HepG2 (cell line): ENCODE results near the gene B3GALNT2. TPM values are rescaled to one million over a fixed set of nuclear protein-coding genes. Genes with fewer than 3 reads are reported as not detected.

Experiments used
- ATAC-seq: fragments of 200-7000 bp; cut with Tn5 transposase; 3 replicates; pipeline ENCODE4 v1.9.1; 2020; ENCODE audit warnings: mild to moderate bottlenecking, moderate library complexity
- BruUV-seq: library from RNA; stranded (reverse); fragments of 400-500 nt; replicated peaks from 2 replicates; lab custom pipeline; 2021; lab: Mats Ljungman, UMichigan
- CTCF ChIA-PET: fragments of 300-600 bp; formaldehyde crosslinking; extraction: SDS; loops from one replicate; lab custom pipeline; 2021; ENCODE audit warnings: low total read pairs, inconsistent platforms, low intra/inter-chr PET ratio; lab: Yijun Ruan, JAX
- POLR2A ChIA-PET: fragments of 350-600 bp; sonication (Branson Sonifier 250); formaldehyde crosslinking; loops from one replicate; lab custom pipeline; 2020; ENCODE audit warnings: antibody characterized with exemption, inconsistent platforms; lab: Yijun Ruan, JAX
- DNase-seq: peaks from one replicate; pipeline ENCODE4 v3.0.0-alpha.2; 2015; ENCODE audit warnings: low spot score
- FAIRE-seq: peaks from 3 replicates; lab custom pipeline; 2011; peaks lifted over from hg19 to GRCh38; lab: Jason Lieb, UNC
- H2AFZ ChIP-seq: one replicate; pipeline ENCODE4 v1.6.1; 2011; ENCODE audit warnings: low read length, inconsistent platforms
- H3K27ac ChIP-seq: fragments of 300-600 bp; 3 replicates; pipeline ENCODE4 v1.8.0; 2011; ENCODE audit warnings: mixed run types, mild to moderate bottlenecking, mixed read lengths, low read length, inconsistent platforms; ENCODE audit not compliant: insufficient read depth; ENCODE audit errors: extremely low read length
- H3K27me3 ChIP-seq, 2 experiments: fragments of 200-600 bp in 1 of 2; 2 replicates in 1 of 2; 3 replicates in 1 of 2; pipeline versions ENCODE4 v1.6.0 to v1.8.0; 2011; ENCODE audit warnings: low read length in 2 of 2, mild to moderate bottlenecking in 2 of 2, moderate library complexity in 2 of 2, inconsistent platforms in 1 of 2; ENCODE audit not compliant: insufficient read depth in 2 of 2, control insufficient read depth in 1 of 2
- H3K36me3 ChIP-seq, 2 experiments: fragments of 200-600 bp in 1 of 2; replicated peaks in 1 of 2; 2 replicates in 1 of 2; 3 replicates in 1 of 2; pipeline versions ENCODE4 v1.5.1 to v1.8.0; 2011; ENCODE audit warnings: low read length in 2 of 2, inconsistent platforms in 1 of 2; ENCODE audit not compliant: insufficient read depth in 2 of 2, control insufficient read depth in 1 of 2
- H3K4me1 ChIP-seq: 2 replicates; pipeline ENCODE4 v1.5.1; 2012; ENCODE audit warnings: low read length, inconsistent platforms; ENCODE audit not compliant: insufficient read depth
- H3K4me2 ChIP-seq: 2 replicates; pipeline ENCODE4 v1.6.0; 2011; ENCODE audit warnings: low read depth, low read length, inconsistent platforms
- H3K4me3 ChIP-seq, 3 experiments: fragments of 200-600 bp in 1 of 3; sonication (generic), shearing (Covaris generic) in 1 of 3; replicated peaks in 1 of 3; 2 replicates each; pipeline ENCODE4 v1.5.1; 2011 to 2016; ENCODE audit warnings: low read length in 3 of 3, inconsistent platforms in 2 of 3, low read depth in 2 of 3, mild to moderate bottlenecking in 2 of 3, control low read depth in 1 of 3, mixed read lengths in 1 of 3; ENCODE audit not compliant: insufficient read depth in 1 of 3
- H3K79me2 ChIP-seq: one replicate; pipeline ENCODE4 v1.6.1; 2011; ENCODE audit warnings: low read length, inconsistent platforms; ENCODE audit not compliant: insufficient read depth
- H3K9ac ChIP-seq: 2 replicates; pipeline ENCODE4 v1.6.0; 2011; ENCODE audit warnings: mild to moderate bottlenecking, low read depth, low read length, inconsistent platforms; ENCODE audit not compliant: insufficient read depth
- H3K9me3 ChIP-seq: 2 replicates; pipeline ENCODE4 v1.5.1; 2012; ENCODE audit warnings: mild to moderate bottlenecking, low read length
- H4K20me1 ChIP-seq: 2 replicates; pipeline ENCODE4 v1.6.0; 2011; ENCODE audit warnings: inconsistent platforms, mild to moderate bottlenecking, low read length, moderate library complexity; ENCODE audit not compliant: insufficient read depth
- CENPBD1 ChIP-seq: sonication (generic); formaldehyde crosslinking; IDR thresholded peaks from 2 replicates; pipeline ENCODE4 v1.8.0; 2022; ENCODE audit warnings: missing genetic modification reagents, low read depth, mild to moderate bottlenecking, borderline replicate concordance
- CREM ChIP-seq, 2 experiments: sonication (generic) in 1 of 2; formaldehyde crosslinking in 1 of 2; IDR thresholded peaks; 2 replicates each; pipeline versions ENCODE4 v1.4.0 to v1.6.1; 2016 to 2020; ENCODE audit warnings: antibody characterized with exemption in 1 of 2, mild to moderate bottlenecking in 1 of 2, missing genetic modification reagents in 1 of 2
- HINFP ChIP-seq: sonication (generic); formaldehyde crosslinking; IDR thresholded peaks from 2 replicates; pipeline ENCODE4 v1.4.0; 2020; ENCODE audit warnings: low read depth, mild to moderate bottlenecking, missing genetic modification reagents
- HNF4A ChIP-seq: sonication (generic); formaldehyde crosslinking; IDR thresholded peaks from 2 replicates; pipeline ENCODE4 v1.4.0; 2020; ENCODE audit warnings: missing genetic modification reagents
- HNRNPUL1 ChIP-seq: fragments of 200-400 bp; formaldehyde crosslinking; IDR thresholded peaks from 2 replicates; pipeline ENCODE4 v1.6.1; 2017; ENCODE audit warnings: low read depth, mild to moderate bottlenecking, low read length, moderate library complexity
- IRX3 ChIP-seq: sonication (generic); formaldehyde crosslinking; IDR thresholded peaks from 2 replicates; pipeline ENCODE4 v1.8.1; 2023; ENCODE audit warnings: mild to moderate bottlenecking, low read depth, missing genetic modification reagents, borderline replicate concordance
- KLF13 ChIP-seq: sonication (generic); formaldehyde crosslinking; IDR thresholded peaks from 2 replicates; pipeline ENCODE4 v1.4.0; 2020; ENCODE audit warnings: mild to moderate bottlenecking, missing genetic modification reagents
- MAFF ChIP-seq: IDR thresholded peaks from 2 replicates; pipeline ENCODE4 v1.6.1; 2011; ENCODE audit warnings: low read depth, low read length, improper control_type of control experiment
- NR0B2 ChIP-seq: sonication (generic); formaldehyde crosslinking; IDR thresholded peaks from 2 replicates; pipeline ENCODE4 v1.4.0; 2020; ENCODE audit warnings: mild to moderate bottlenecking, missing genetic modification reagents
- NR1H2 ChIP-seq: sonication (generic); formaldehyde crosslinking; IDR thresholded peaks from 2 replicates; pipeline ENCODE4 v1.8.1; 2022; ENCODE audit warnings: low read depth, missing genetic modification reagents, borderline replicate concordance
- PHF5A ChIP-seq: IDR thresholded peaks from one replicate; pipeline ENCODE4 v1.6.1; 2018; ENCODE audit warnings: low read depth, missing genetic modification reagents; ENCODE audit not compliant: unreplicated experiment
- PHF8 ChIP-seq: sonication (generic); formaldehyde crosslinking; IDR thresholded peaks from 2 replicates; pipeline ENCODE4 v1.5.0; 2020; ENCODE audit warnings: missing genetic modification reagents
- RBM39 ChIP-seq: fragments of 200-400 bp; formaldehyde crosslinking; IDR thresholded peaks from one replicate; pipeline ENCODE4 v1.6.1; 2018; ENCODE audit warnings: antibody characterized with exemption, mild to moderate bottlenecking, low read depth, low read length; ENCODE audit not compliant: poor library complexity, severe bottlenecking
- SOX13 ChIP-seq, 3 experiments: fragments of 450-650 bp in 1 of 3; sonication (generic) in 1 of 3; formaldehyde crosslinking in 1 of 3; IDR thresholded peaks in 2 of 3; conservative IDR thresholded peaks in 1 of 3; 2 replicates each; pipeline versions ENCODE4 v1.5.0 to v1.6.1; 2016 to 2020; ENCODE audit warnings: antibody characterized with exemption in 1 of 3, mild to moderate bottlenecking in 1 of 3, missing compliant biosample characterization in 1 of 3, missing genetic modification reagents in 1 of 3, moderate library complexity in 1 of 3
- SOX6 ChIP-seq, 2 experiments: fragments of 450-650 bp in 1 of 2; sonication (generic) in 1 of 2; formaldehyde crosslinking in 1 of 2; IDR thresholded peaks; 2 replicates each; pipeline versions ENCODE4 v1.4.0 to v1.6.1; 2017 to 2020; ENCODE audit warnings: antibody characterized with exemption in 1 of 2, mild to moderate bottlenecking in 1 of 2, missing genetic modification reagents in 1 of 2
- U2AF1 ChIP-seq: fragments of 200-400 bp; formaldehyde crosslinking; optimal IDR thresholded peaks from 2 replicates; pipeline ENCODE3; 2017; ENCODE audit warnings: mild to moderate bottlenecking, low read depth, low read length
- ZBTB21 ChIP-seq: sonication (generic); formaldehyde crosslinking; IDR thresholded peaks from 2 replicates; pipeline ENCODE4 v1.4.0; 2020; ENCODE audit warnings: missing genetic modification reagents
- ZNF12 ChIP-seq: sonication (generic); formaldehyde crosslinking; IDR thresholded peaks from 2 replicates; pipeline ENCODE4 v1.5.0; 2020; ENCODE audit warnings: missing genetic modification reagents
- ZNF615 ChIP-seq: sonication (generic); formaldehyde crosslinking; IDR thresholded peaks from 2 replicates; pipeline ENCODE4 v1.5.0; 2020; ENCODE audit warnings: mild to moderate bottlenecking, missing genetic modification reagents, borderline replicate concordance
- ZNF678 ChIP-seq: sonication (generic); formaldehyde crosslinking; IDR thresholded peaks from 2 replicates; pipeline ENCODE4 v1.4.0; 2020; ENCODE audit warnings: mild to moderate bottlenecking, missing genetic modification reagents
- ZNF749 ChIP-seq: sonication (generic); formaldehyde crosslinking; IDR thresholded peaks from 2 replicates; pipeline ENCODE4 v1.8.0; 2022; ENCODE audit warnings: mild to moderate bottlenecking, missing genetic modification reagents, moderate library complexity, borderline replicate concordance
- ZSCAN9 ChIP-seq: IDR thresholded peaks from 2 replicates; pipeline ENCODE4 v1.6.1; 2016; ENCODE audit warnings: borderline replicate concordance
- WGBS: methylation state at CpG from one replicate; pipeline ENCODE4 v1.1.6; 2017; ENCODE audit warnings: low lambda C conversion rate; 5-methylcytosine and 5-hydroxymethylcytosine counted together
- in situ Hi-C: cut with HindIII; loops from 2 replicates; pipeline ENCODE4 v1.10.0; 2017; ENCODE audit warnings: low pct_unique_long_range_greater_than_20kb; ENCODE audit not compliant: extremely low pct_ligation_motif_present
- intact Hi-C: fragments of 100-400 bp; cut with micrococcal nuclease; formaldehyde crosslinking; loops from one replicate; pipeline ENCODE4 v1.10.0; 2022; ENCODE audit not compliant: unreplicated experiment
- polyA plus RNA-seq, 8 experiments: library from polyadenylated mRNA; depleted of rRNA in 3 of 8; stranded (reverse) in 7 of 8; unstranded in 1 of 8; fragments of >200 nt; fragmentation: Illumina TruSeq in 4 of 8; extraction: Trizol in 4 of 8; gene quantifications; 2 replicates each; pipeline versions ENCODE4 v1.2.1 to v1.2.3, GENCODE V29; 2011 to 2016; ENCODE audit warnings: low read depth in 4 of 8, missing spikeins in 1 of 8, mixed read lengths in 1 of 8; ENCODE audit not compliant: insufficient read depth in 1 of 8
- total RNA-seq, 5 experiments: library from RNA; depleted of rRNA; stranded (reverse); fragments of >200 nt; fragmentation: Illumina TruSeq; extraction: Trizol; gene quantifications; 2 replicates each; pipeline ENCODE4 v1.2.3, GENCODE V29; 2016; ENCODE audit warnings: low read depth in 1 of 5

Gene B3GALNT2
- total and polyA plus RNA-seq, 2 of the 13 experiments (the other 11 are each of a cell fraction or from before 2014, with no cell fraction given): 16.5 to 28.9 TPM

GRCh38 chr1:235408503-235408960 lies 95.7 kb downstream of the B3GALNT2 start:
- H3K4me3 ChIP-seq: peak overlapping the region; percentile 4 to 38 (median 29); a peak in 3 of 6 replicates
- no TSS peak for BruUV-seq
- H3K36me3 ChIP-seq: 0 out of 5 replicates have a peak, but pooled peaks cover 0 to 2% of the 10 kb centered on the region in 2 experiments
- intact Hi-C loops (no loop called here), in situ Hi-C loops (no loop called here)
- 4% methylated on average over 3 of the region's 3 CpGs for WGBS
- peak overlapping the region; percentile 99 for H3K27ac ChIP-seq
- peak; percentile 60 for FAIRE-seq
- H3K9ac ChIP-seq: peak overlapping the region; percentile 79
- H2AFZ ChIP-seq: no peak overlapping the region
- CTCF ChIA-PET: no interaction called here
- peaks cover 13% of the 10 kb centered on the region for H3K79me2 ChIP-seq
- no peaks in the 10 kb centered on the region for H3K27me3 ChIP-seq
- H3K4me1 ChIP-seq: peaks cover 76% of the 10 kb centered on the region
- peak; percentile 76 for ATAC-seq
- H3K9me3 ChIP-seq: no peaks in the 10 kb centered on the region
- POLR2A ChIA-PET: interaction anchor here (1.0 to 2.4 kb wide), 8 partner anchors 10 to 303 kb away, joined by 3 to 12 read pairs (median 6); partner anchors contain the start of genes ARID4B, GGPS1, RBM34 and TBCE
- DNase-seq: peak; percentile 80
- H3K4me2 ChIP-seq: peak overlapping the region; percentile 77
- H4K20me1 ChIP-seq: no peaks in the 10 kb centered on the region
- TF ChIP-seq ZNF749 (CRISPR knock-in tag) (0 out of 2 replicates have a peak, but pooled peaks have one; percentile 25), U2AF1 (no peak), NR0B2 (CRISPR knock-in tag) (no peak), RBM39 (no peak), MAFF (peak; percentile 27; the same call in 1 of the 2 replicates), KLF13 (no peak), CREM (IDR thresholded peaks at IDR 0.05) (peak; percentile 45; the same call in 1 of the 2 replicates), CREM (CRISPR knock-in tag; IDR thresholded peaks at IDR 0.05) (no peak), ZNF615 (CRISPR knock-in tag) (no peak), ZNF678 (CRISPR knock-in tag) (no peak), HINFP (CRISPR knock-in tag) (no peak), ZSCAN9 (CRISPR knock-in tag) (no peak), CENPBD1 (no peak), SOX13 (IDR thresholded peaks at IDR 0.05) (no peak), SOX13 (CRISPR knock-in tag; conservative IDR thresholded peaks at IDR 0.05 in 1 of 2, IDR thresholded peaks at IDR 0.05 in 1 of 2) (peak in 1 of 2 experiments; percentile 64; a peak in 2 of 4 replicates), HNRNPUL1 (no peak), PHF5A (peak; percentile 22), ZBTB21 (CRISPR knock-in tag) (no peak), IRX3 (no peak), HNF4A (CRISPR knock-in tag) (peak; percentile 55), ZNF12 (CRISPR knock-in tag) (peak; percentile 97), NR1H2 (CRISPR knock-in tag) (no peak), SOX6 (IDR thresholded peaks at IDR 0.05) (no peak), SOX6 (CRISPR knock-in tag; IDR thresholded peaks at IDR 0.05) (peak; percentile 68), PHF8 (CRISPR knock-in tag) (no peak)
